ENCODE data around the gene SETBP1.
A peak's percentile ranks its signal among the peaks of the same experiment; 100 is the strongest.

Gene SETBP1

DNA sequence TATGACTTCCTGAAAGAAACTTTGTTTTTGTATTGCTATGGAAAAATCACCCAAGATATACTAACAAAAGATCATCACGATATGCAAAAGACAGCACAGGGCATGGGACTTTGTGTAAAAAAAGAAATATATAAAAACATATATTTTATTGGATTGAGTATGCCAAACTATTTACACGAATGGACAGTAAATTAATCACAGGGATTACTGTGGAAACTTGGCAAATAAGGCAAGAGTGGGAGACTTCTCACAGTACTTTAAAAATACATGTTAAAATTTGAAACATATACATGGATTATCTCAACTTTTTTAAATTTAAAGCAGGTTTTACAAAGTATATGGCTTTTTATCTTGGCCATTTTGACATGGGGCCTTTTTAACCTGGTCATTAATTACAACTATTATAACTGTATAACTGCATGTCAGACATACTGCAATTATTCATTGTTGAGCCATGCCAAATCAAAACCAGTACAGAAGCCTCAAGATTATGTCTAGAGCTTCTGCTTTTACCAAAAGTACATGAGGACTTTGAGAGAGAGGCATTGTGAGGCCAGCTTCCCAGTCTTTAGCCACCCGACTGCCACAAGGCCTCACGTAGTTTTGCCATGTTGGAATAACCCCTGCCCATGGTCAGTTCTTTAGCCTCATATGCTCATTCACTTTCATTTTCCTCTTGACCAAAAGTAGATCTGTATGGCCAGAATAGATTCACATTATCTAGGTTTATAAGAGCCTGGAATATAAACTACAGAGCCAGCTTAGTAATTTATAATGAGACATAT, 419.8 kb downstream of the SETBP1 start:
- DNase-seq: no peak

GRCh38 chr18:45102126-45102525, 421.4 kb downstream of the SETBP1 start:
- no peak for DNase-seq

GRCh38 chr18:45102863-45103262, 422.2 kb downstream of the SETBP1 start:
- DNase-seq: no peak

DNA sequence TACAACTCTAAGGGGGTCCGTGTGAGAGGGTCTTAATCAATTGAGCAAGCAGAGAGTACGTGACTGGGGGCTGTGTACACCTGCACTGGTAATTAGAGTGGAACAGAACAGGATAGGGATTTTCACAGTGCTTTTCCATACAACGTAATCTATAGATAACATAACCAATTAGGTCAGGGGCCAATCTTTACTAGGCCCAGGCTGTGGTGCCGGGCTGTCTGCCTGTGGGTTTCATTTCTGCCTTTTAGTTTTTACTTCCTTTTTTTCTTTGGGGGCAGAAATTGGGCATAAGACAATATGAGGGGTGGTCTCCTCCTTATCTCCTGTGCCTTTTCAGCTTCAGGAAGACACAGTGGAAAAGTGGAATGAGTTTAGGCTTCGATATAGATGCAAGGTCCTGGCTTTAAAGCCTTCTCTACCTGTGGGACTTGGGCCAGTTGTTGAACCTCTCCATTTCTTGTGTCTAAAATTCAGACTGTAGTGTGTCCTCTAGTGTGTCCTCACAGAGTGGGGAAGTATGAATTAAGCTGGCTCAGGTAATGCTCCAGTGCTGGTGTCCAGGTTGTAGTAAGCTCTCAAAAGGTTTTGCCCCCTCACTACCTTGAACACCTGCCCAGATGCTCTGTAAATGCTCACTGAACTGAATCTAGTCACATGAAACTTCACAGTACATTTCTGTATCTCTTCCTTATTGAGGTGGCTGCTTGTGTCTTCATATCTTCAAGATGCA, 422.8 kb downstream of the SETBP1 start:
- DNase-seq: no peak

DNA sequence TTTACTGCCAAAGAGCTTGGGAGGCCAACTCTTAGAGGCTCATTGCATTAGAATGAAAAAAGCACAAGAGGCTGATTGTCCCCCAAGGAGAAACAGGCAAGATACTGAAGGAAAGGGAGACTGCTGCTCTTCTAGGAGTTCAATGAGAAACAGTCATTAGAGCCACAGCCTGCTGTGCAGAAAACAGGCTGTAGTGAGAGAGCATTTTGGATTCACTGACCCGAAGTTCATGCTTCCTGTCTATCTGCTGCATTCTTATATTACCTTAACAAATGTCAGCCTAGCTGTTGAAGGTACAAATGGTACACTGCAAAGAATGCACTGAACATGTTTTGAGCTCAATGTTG, 423.3 kb downstream of the SETBP1 start:
- no peak for DNase-seq

- DNase-seq: peak; percentile 81 to 82
Measured at GRCh38 chr18:45106331-45106774, 425.7 kb downstream of the SETBP1 start.

DNA sequence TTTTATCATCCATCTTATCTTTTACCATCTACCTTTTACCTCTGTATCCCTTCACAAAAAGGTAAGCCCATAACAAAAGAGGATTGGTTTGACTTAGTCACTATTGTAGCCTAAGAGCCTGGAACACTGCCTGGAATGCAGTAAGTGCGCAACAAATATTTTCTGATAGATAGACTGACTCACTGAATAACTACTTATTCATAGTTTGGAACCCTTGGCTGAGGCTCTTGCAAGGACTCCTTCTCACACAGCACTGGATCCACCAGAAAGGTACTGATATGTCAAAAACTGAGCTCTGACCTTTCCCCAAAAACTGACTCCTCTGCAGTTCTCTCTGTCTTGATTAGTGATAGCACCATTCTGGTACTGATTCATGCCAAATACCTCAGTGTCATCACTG, 426.7 kb downstream of the SETBP1 start:
- DNase-seq: no peak

GRCh38 chr18:45108754-45109153, 428.1 kb downstream of the SETBP1 start:
- DNase-seq: no peak

- DNase-seq: no peak
Measured at GRCh38 chr18:45109271-45109670, 428.6 kb downstream of the SETBP1 start.

- DNase-seq: no peak
Measured at GRCh38 chr18:45109706-45110105, 429.0 kb downstream of the SETBP1 start.

DNA sequence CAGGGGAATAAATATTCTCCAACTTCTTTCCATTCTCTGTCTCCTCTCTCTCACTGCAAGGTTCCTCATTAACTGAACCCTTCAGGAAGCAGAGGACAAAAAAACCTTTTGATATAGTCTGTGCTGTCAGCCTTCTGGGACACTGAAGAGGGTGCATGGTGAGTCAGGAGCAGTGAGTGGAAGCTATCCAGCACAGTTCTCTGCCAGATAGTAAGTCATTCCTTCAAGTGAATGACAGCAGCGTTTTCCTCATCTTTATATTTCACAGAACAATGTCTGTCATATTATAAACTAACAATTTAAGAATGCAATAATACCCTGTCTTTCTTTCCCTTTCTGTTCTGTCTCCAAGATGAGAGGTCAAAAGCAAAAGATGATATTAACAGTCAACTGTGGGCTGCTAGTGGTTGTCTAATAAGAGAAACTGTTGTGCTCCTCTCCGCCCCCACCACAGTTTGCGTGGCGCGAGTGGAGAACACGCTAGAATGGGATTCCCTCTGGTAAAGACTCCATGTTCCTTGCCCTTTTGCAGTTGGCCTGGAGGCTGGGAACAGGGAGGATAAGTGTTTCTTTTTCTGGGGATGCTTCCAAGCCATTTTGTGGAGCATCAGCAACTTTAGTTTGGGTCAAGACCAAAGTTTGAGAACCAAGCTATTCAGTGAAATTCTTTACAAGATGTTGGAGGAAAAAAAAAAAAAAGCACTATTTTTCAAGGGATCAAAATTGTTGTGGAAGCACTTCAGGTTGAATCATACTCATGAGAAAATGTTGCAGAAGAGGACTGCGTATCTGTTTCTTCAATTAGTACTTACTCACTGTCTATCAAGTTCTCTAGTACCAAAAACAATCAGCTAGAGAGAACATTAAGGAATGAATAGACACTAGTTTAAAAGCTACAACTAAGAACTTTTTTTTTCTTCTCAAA, 430.2 kb downstream of the SETBP1 start:
- DNase-seq: no peak

- DNase-seq: no peak
Measured at GRCh38 chr18:45111502-45111848, 430.8 kb downstream of the SETBP1 start.

DNA sequence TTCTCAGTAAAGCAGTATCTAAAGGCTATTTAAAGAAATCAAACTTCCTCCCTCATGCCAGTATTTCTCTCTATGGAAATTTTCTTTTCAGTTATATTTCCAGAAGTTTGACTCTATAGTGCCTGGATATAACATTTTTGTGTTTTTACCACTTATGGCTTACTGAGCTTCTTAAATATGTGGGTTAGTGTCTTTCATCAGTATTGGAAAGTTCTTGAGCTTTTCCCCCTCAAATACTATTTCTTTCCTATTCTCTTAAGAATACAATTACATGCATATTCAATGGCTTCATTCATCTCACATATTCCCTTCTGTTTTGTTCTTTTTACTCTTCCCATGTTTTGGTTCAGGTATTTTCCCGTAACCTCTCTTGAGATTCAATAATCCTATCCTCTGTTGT, 432.0 kb downstream of the SETBP1 start:
- DNase-seq: no peak

GRCh38 chr18:45116116-45116515, 435.4 kb downstream of the SETBP1 start:
- no peak for DNase-seq
